ENCODE data around the gene HGFAC. TPM values are rescaled to one million over a fixed set of nuclear protein-coding genes. Genes with fewer than 3 reads are reported as not detected.

Gene HGFAC
- total and polyA plus RNA-seq, 2 of the 13 experiments (the other 11 are each of a cell fraction or from before 2014, with no cell fraction given), result 8.5 to 63.6 TPM

- TF ChIP-seq POLR2G (IDR thresholded peaks at IDR 0.05; ENCODE audit: low read depth, low read length) (no peak), THAP9 (CRISPR knock-in tag; IDR thresholded peaks at IDR 0.05; ENCODE audit: borderline replicate concordance) (no peak), ARID4A (CRISPR knock-in tag; IDR thresholded peaks at IDR 0.05; ENCODE audit: borderline replicate concordance) (peak; percentile 68; the same call in 1 of the 2 replicates), HHEX (CRISPR knock-in tag; IDR thresholded peaks at IDR 0.05) (no peak), ZNF3 (CRISPR knock-in tag; IDR thresholded peaks at IDR 0.05) (no peak), PRDM4 (CRISPR knock-in tag; IDR thresholded peaks at IDR 0.05; ENCODE audit: borderline replicate concordance) (no peak), MTA3 (CRISPR knock-in tag; IDR thresholded peaks at IDR 0.05) (no peak), CEBPB (IDR thresholded peaks at IDR 0.05; ENCODE audit: borderline replicate concordance, low read depth, low read length) (peak; percentile 93), GATAD1 (CRISPR knock-in tag; IDR thresholded peaks at IDR 0.05) (peak; percentile 65; the same call in 1 of the 2 replicates), POLR2AphosphoS5 (IDR thresholded peaks at IDR 0.05; ENCODE audit: low read depth, low read length) (peak; percentile 37), MED13 (CRISPR knock-in tag; IDR thresholded peaks at IDR 0.05) (0 out of 2 replicates have a peak, but pooled peaks have one; percentile 55), POGK (CRISPR knock-in tag; conservative IDR thresholded peaks at IDR 0.05) (peak; percentile 79), HMG20B (CRISPR knock-in tag; conservative IDR thresholded peaks at IDR 0.05) (0 out of 2 replicates have a peak, but pooled peaks have one; percentile 33), ZZZ3 (CRISPR knock-in tag; IDR thresholded peaks at IDR 0.05; ENCODE audit: borderline replicate concordance) (no peak), ZNF18 (CRISPR knock-in tag; IDR thresholded peaks at IDR 0.05; ENCODE audit: insufficient replicate concordance) (no peak)
Measured at GRCh38 chr4:3407930-3408792, 33.6 kb upstream of the HGFAC start (continued).

Data from HepG2 (cell line).